NCI-H146 (cell line): Measurements from ENCODE around the gene TADA2B.
"Not testable (repeated sequence)": the region's sequence is repeated elsewhere in the genome, so short reads cannot be mapped to it uniquely, and the experiment has no call there.

Experiments
- DNase-seq: peaks from one replicate; lab custom pipeline; 2025; lab: John Stamatoyannopoulos, UW

Gene TADA2B

DNA sequence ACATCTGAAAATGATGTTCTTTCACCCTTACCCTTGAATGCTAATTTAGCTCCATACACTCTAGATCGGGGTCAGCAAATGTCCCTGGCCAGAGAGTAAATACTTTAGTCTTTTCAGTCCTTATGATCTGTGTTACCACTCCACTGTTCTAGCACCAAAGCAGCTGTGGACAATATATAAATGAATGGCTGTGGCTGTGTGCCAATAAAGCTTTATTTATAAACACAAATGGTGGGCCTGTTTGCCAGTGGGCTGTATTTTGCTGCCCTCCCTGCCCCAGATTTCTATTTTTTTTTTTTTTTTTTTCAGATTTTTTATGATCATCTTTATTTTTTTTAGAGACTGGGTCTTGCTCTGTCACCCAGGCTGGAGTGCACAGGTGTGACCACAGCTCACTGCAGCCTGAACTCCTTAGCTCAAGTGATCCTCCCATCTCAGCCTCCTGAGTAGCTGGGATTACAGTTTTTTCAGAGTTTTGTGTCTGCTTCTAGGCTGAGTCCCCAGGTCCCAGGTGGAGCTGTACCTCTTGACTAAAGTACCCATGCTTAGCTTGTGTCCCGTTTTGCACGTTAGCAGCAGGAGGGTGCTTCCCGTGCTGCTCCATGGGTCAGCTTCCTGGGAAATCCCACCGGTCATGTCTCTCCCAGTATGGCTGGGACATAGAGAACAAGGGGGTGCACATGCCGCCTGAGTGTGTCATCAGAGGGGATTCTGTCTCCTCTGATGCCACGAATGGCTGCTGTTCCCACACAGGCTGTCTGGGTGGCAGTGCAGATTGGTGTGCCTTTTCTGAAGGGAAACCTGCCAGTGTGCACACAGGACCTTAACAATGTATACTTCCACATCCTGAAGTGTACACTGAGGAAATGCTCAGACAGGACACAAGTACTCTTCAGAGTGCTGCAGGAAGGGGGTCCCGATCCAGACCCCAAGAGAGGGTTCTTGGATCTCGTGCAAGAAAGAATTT lies 40.7 kb downstream of the TADA2B start:
- DNase-seq, result no peak

- DNase-seq, result not testable (repeated sequence)
Measured at GRCh38 chr4:7084564-7084961, 41.4 kb downstream of the TADA2B start.

GRCh38 chr4:7086384-7086783 lies 43.2 kb downstream of the TADA2B start:
- no peak for DNase-seq

- no peak for DNase-seq
Measured at GRCh38 chr4:7087036-7087435, 43.9 kb downstream of the TADA2B start.

GRCh38 chr4:7089213-7089986 lies 46.2 kb downstream of the TADA2B start:
- no peak for DNase-seq

DNA sequence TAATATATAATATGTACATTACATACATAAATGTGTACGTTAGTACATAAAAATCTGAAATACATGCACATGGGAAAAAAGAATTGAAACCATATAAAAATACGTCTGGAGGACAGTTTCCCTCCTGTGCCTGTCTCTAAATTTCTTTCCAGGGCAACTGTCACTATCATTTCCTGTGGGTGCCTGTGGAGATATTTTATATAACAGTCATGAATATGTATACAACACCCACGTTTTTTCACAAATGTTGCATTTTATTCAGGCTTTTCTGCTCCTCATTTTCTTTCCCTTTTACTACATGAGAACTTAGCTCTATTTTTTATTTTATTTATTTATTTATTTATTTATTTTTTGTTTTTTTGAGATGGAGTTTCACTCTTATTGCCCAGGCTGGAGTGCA lies 48.9 kb downstream of the TADA2B start:
- DNase-seq, result no peak

- no peak for DNase-seq
Measured at GRCh38 chr4:7094916-7095315, 51.7 kb downstream of the TADA2B start.

DNA sequence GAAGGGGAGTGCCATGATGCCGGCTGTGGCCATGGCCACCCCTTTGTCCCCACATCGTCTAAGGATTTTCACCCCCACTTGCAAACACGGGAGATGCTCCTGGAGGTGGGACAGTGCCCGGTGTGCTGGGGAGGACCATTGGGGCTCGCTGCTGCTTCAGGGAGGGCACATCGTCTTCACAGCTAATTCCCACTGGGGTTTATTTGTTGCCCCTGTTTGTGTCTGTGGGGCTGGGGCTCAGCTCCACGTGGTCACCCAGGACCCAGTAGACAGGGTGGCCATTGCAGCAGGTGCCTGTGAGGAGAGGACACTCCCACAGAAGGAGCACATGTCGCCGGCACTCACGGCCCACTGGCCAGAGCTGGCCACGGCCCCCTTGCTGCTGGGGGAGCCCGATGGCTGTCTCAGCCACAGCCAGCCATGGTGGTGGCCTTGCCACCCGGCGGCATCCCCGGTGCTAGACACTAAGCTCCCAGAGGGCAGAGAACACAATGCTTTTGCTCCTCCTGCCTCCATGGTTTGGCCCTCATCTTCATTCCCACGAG lies 52.5 kb downstream of the TADA2B start:
- DNase-seq, result no peak

DNA sequence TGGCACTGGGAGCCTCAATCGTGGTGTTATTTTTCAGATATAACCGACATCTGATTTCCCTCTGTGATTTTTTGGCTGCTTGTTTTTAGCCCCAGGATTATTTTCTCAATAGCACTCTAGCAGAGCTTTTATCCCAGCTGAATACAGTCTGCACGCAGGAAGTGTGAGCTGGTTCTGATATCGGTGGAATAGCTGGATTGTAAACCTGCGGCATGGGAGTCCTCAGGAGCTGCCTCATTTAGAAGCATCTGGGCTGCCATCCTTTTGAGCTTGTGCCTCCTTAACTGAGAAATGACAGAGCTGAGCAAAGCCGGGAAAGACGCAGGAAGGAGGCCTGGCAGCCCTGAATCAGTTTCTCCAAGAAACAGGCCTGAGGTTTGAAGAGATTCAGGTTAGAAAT lies 53.1 kb downstream of the TADA2B start:
- DNase-seq, result no peak

DNA sequence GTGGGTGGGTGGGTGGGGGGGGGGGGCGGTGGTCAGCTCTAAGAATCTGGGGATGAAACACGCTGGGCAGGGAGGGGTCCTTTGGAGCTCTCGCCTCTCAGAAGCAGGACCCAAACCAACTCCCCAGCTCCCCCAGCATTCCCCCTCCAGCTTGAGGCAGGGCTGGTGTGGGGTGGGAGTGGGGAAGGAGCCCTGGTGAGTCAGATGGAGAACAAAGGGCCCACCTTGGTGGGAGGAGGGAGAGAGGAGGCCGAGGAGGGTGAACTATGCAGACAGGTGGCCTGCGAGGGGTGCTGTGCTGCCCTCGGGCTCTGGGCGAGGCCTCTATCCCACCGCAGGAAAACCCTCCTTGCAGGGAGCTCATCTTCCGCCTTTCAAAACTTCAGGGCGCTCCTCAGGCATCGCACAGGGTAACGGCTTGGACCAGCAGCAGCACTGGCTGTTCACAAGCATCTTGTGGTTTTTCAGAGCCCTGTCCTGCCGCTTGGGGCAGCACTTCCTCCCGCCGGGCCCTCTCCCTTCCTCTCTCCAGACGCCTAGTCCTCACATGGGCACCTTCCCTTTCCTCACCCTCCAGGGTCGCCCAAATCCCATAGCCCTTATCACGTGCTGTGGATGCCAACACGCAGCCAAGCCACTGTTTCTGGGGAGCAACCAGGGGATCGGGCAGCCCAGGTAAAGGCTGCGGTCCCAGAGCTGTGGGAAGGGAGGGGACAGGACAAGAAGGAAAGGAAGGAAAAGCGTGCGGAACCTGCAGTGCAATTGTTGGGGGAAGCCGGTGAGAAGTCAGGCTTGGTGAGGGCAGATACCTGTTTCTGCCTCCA lies 58.7 kb downstream of the TADA2B start:
- DNase-seq, result peak; percentile 57

DNA sequence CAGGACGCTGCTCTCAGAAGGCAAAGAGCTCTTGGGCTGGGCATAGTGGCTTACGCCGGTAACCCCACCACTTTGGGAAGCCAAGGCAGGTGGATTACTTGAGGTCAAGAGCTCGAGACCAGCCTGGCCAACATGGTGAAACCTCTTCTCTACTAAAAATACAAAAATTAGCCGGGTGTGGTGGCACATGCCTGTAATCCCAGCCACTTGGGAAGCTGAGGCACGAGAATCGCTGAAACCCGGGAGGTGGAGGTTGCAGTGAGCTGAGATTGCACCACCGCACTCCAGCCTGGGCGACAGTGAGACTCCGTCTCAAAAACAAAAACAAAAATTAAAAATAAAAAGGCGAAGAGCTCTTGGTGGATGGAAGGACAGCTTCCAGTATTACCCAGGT lies 59.3 kb downstream of the TADA2B start:
- DNase-seq, result not testable (repeated sequence)

DNA sequence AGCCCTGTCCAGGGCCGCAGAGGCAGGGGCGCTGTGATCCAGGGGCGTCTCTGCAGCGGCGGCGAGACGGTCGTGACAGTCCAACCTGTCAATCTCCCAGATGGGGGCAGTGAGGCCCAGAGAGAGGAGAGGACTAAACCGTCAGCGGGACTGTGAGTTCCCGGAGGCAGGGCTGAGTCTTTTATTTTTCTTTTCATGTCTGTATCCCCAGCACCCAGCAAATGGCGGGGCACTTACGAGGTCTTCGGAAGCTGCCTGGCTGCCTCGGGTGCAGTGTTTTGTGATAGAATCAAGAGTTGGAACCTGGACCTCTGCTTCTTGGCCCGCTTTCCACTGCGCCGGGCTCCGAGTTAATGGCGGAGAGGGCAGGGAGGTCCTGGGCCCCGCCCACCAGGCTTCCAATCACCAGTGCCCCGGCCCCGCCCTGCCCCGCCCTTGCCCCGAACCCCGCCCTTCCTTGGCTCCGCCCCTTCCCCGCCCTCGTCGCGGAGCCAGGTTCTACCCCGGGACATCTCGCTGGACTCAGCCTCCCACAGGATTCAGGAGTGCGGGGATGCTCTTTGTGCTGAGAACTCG lies 59.9 kb downstream of the TADA2B start:
- DNase-seq, result peak; percentile 68

GRCh38 chr4:7103607-7104365 lies 60.6 kb downstream of the TADA2B start:
- peak; percentile 47 for DNase-seq

GRCh38 chr4:7104366-7105031 lies 61.3 kb downstream of the TADA2B start:
- DNase-seq, result no peak

GRCh38 chr4:7105276-7105675 lies 62.1 kb downstream of the TADA2B start:
- no peak for DNase-seq

- no peak for DNase-seq
Measured at GRCh38 chr4:7107166-7107905, 64.2 kb downstream of the TADA2B start.
